Loucy (cell line): ENCODE data around the gene PTMS.

ENCODE experiments used
- EZH2phosphoT487 ChIP-seq: fragments of 200-600 bp; IDR thresholded peaks from 2 replicates; pipeline ENCODE4 v1.6.1; 2018; ENCODE audit warnings: antibody characterized with exemption, mild to moderate bottlenecking, moderate library complexity, borderline replicate concordance
- TF ChIP-seq, protein P1 (sequence below): fragments of 200-600 bp; sonication (generic); conservative IDR thresholded peaks from 2 replicates; pipeline ENCODE4 v1.5.1; 2014; ENCODE audit warnings: mild to moderate bottlenecking, antibody characterized with exemption, low read length

DNA sequence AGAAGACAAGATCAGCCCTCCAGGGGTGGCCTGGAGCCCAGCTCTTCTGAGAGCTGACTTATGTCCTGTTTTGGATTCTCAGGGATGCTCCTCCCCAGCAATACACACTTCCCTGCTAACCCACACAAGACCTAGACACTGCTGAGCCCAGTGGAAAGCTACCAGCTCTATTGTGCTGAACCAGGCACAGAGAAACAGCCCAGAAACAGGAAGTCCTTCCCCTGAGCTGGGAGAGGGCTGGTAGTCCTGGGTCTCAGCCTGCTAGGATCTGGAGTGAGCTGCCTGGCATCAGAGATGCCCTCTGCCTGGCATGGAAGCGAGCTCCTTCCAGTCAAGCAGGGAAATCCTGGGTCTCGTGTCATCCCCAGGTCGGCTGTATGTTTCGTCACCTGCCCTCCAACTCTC lies 4.9 kb downstream of the PTMS start:
- TF ChIP-seq, protein P1, sequence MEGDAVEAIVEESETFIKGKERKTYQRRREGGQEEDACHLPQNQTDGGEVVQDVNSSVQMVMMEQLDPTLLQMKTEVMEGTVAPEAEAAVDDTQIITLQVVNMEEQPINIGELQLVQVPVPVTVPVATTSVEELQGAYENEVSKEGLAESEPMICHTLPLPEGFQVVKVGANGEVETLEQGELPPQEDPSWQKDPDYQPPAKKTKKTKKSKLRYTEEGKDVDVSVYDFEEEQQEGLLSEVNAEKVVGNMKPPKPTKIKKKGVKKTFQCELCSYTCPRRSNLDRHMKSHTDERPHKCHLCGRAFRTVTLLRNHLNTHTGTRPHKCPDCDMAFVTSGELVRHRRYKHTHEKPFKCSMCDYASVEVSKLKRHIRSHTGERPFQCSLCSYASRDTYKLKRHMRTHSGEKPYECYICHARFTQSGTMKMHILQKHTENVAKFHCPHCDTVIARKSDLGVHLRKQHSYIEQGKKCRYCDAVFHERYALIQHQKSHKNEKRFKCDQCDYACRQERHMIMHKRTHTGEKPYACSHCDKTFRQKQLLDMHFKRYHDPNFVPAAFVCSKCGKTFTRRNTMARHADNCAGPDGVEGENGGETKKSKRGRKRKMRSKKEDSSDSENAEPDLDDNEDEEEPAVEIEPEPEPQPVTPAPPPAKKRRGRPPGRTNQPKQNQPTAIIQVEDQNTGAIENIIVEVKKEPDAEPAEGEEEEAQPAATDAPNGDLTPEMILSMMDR: no peak
- TF ChIP-seq EZH2phosphoT487: no peak
